DND-41 (cell line): ENCODE measurements around the gene POLR2L.

Experiments
- EZH2 ChIP-seq: IDR thresholded peaks from 3 replicates; pipeline ENCODE4 v1.6.1; 2012; ENCODE audit warnings: borderline replicate concordance, low read depth, mild to moderate bottlenecking, moderate library complexity, low read length, inconsistent platforms; ENCODE audit not compliant: severe bottlenecking
- TF ChIP-seq, protein P1 (sequence below): IDR thresholded peaks from 2 replicates; pipeline ENCODE4 v1.5.1; 2012; ENCODE audit warnings: borderline replicate concordance, low read length, moderate library complexity, mild to moderate bottlenecking; ENCODE audit not compliant: poor library complexity, severe bottlenecking; ENCODE audit errors: extremely low read depth

DNA sequence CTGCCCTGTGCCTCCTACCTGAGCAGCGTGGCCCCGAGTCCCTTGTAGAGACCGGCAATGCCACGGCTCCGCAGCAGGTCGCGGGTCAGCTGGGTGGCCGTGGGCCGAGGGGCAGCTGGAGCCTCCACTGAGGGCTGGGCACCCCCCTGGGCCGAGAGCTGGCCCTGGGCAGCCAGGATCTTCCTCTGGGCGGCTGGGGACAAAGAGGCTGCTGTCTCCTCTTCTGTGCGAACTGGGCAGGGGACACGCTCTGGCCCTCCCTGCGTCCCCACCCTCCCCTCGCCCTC, 49.9 kb downstream of the POLR2L start:
- TF ChIP-seq, protein P1, sequence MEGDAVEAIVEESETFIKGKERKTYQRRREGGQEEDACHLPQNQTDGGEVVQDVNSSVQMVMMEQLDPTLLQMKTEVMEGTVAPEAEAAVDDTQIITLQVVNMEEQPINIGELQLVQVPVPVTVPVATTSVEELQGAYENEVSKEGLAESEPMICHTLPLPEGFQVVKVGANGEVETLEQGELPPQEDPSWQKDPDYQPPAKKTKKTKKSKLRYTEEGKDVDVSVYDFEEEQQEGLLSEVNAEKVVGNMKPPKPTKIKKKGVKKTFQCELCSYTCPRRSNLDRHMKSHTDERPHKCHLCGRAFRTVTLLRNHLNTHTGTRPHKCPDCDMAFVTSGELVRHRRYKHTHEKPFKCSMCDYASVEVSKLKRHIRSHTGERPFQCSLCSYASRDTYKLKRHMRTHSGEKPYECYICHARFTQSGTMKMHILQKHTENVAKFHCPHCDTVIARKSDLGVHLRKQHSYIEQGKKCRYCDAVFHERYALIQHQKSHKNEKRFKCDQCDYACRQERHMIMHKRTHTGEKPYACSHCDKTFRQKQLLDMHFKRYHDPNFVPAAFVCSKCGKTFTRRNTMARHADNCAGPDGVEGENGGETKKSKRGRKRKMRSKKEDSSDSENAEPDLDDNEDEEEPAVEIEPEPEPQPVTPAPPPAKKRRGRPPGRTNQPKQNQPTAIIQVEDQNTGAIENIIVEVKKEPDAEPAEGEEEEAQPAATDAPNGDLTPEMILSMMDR: no peak
- no peak for TF ChIP-seq EZH2
